ENCODE results near the gene ALPP.
"Not testable (repeated sequence)": the region's sequence is repeated elsewhere in the genome, so short reads cannot be mapped to it uniquely, and the experiment has no call there.

Gene ALPP

DNA sequence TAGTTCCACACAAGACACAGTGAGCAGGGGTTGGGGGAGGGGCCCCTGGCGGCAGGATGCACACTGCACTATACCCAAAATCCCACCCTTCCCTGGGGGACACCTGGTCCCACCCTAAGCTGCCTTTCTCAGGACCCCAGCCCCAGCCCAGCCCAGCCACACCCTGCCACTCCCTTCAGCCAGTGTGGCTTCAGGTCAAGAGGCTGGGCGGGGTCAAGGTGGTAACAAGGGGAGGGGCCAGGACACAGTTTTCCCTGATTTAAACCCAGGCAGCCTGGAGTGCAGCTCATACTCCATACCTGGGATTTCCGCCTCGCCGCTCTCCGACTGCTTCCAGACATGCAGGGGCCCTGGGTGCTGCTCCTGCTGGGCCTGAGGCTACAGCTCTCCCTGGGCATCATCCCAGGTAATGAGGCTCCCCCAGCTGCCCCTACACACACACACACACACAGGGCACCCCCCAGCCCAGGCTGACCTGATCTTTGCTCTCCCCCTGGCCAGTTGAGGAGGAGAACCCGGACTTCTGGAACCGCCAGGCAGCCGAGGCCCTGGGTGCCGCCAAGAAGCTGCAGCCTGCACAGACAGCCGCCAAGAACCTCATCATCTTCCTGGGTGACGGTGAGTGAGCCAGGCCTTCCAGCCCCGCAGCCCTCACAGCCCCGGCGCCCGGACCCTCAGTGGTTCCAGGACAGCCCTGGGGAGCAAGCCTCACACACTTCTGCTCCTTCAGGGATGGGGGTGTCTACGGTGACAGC lies 28.2 kb downstream of the ALPP start, which contains the start of gene ALPG:
ALPG (plus strand) TSS at position 289 of the 755 bp plus-strand sequence; CDS start at position 340, 51 bp downstream.
- H3K4me1 ChIP-seq (ENCODE audit: control insufficient read depth in 5 of 5, insufficient read depth in 5 of 5, low read length in 5 of 5), result peaks cover 0 to 10% (median 0%) of the 10 kb centered on the region in 5 donors
- peaks cover 0 to 13% (median 11%) of the 10 kb centered on the region in 5 donors for H3K27me3 ChIP-seq (ENCODE audit: control insufficient read depth in 5 of 5, insufficient read depth in 4 of 5, low read length in 5 of 5)
- no peaks in the 10 kb centered on the region for H3K36me3 ChIP-seq (ENCODE audit: control insufficient read depth in 5 of 5, insufficient read depth in 5 of 5, low read length in 5 of 5)
- no peak within 1 kb of the TSS for H3K9ac ChIP-seq (ENCODE audit: low read length in 5 of 5)
- H3K27ac ChIP-seq (ENCODE audit: low read depth, low read length), result no peak within 1 kb of the TSS
- no peak within 1 kb of the TSS for H3K4me3 ChIP-seq (ENCODE audit: low read depth in 1 of 5, low read length in 5 of 5)
- H3K9me3 ChIP-seq (ENCODE audit: control insufficient read depth in 5 of 5, low read length in 5 of 5), result no peaks in the 10 kb centered on the region

- not testable (repeated sequence) for H3K36me3 ChIP-seq (ENCODE audit: control insufficient read depth in 5 of 5, insufficient read depth in 5 of 5, low read length in 5 of 5); H3K9ac ChIP-seq (ENCODE audit: low read length in 5 of 5); H3K4me3 ChIP-seq (ENCODE audit: low read depth in 1 of 5, low read length in 5 of 5); H3K27ac ChIP-seq (ENCODE audit: low read depth, low read length); H3K9me3 ChIP-seq (ENCODE audit: control insufficient read depth in 5 of 5, low read length in 5 of 5)
- H3K27me3 ChIP-seq (ENCODE audit: control insufficient read depth in 5 of 5, insufficient read depth in 4 of 5, low read length in 5 of 5), result peaks cover 0 to 13% (median 11%) of the 10 kb centered on the region in 5 donors
- H3K4me1 ChIP-seq (ENCODE audit: control insufficient read depth in 5 of 5, insufficient read depth in 5 of 5, low read length in 5 of 5), result peaks cover 0 to 10% (median 0%) of the 10 kb centered on the region in 5 donors
Measured at GRCh38 chr2:232407428-232408150, 29.0 kb downstream of the ALPP start.

- Histone ChIP-seq H3K4me1 (ENCODE audit: control insufficient read depth in 5 of 5, insufficient read depth in 5 of 5, low read length in 5 of 5) (peaks cover 0 to 17% (median 0%) of the 10 kb centered on the region in 5 donors), H3K27me3 (ENCODE audit: control insufficient read depth in 5 of 5, insufficient read depth in 4 of 5, low read length in 5 of 5) (peaks cover 3 to 16% (median 11%) of the 10 kb centered on the region in 5 donors)
- not testable (repeated sequence) for H3K9me3 ChIP-seq (ENCODE audit: control insufficient read depth in 5 of 5, low read length in 5 of 5); H3K36me3 ChIP-seq (ENCODE audit: control insufficient read depth in 5 of 5, insufficient read depth in 5 of 5, low read length in 5 of 5); H3K9ac ChIP-seq (ENCODE audit: low read length in 5 of 5); H3K27ac ChIP-seq (ENCODE audit: low read depth, low read length); H3K4me3 ChIP-seq (ENCODE audit: low read depth in 1 of 5, low read length in 5 of 5)
Measured at GRCh38 chr2:232408269-232408668, 29.7 kb downstream of the ALPP start.

DNA sequence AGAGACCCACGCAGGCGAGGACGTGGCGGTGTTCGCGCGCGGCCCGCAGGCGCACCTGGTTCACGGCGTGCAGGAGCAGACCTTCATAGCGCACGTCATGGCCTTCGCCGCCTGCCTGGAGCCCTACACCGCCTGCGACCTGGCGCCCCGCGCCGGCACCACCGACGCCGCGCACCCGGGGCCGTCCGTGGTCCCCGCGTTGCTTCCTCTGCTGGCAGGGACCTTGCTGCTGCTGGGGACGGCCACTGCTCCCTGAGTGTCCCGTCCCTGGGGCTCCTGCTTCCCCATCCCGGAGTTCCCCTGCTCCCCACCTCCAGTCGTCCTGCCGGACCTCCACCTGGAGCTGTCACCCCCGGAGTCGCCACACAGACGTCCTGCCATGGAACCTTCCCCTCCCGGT lies 31.1 kb downstream of the ALPP start:
- H3K4me3 ChIP-seq (ENCODE audit: low read depth in 1 of 5, low read length in 5 of 5); H3K9me3 ChIP-seq (ENCODE audit: control insufficient read depth in 5 of 5, low read length in 5 of 5); H3K9ac ChIP-seq (ENCODE audit: low read length in 5 of 5); H3K27ac ChIP-seq (ENCODE audit: low read depth, low read length); H3K36me3 ChIP-seq (ENCODE audit: control insufficient read depth in 5 of 5, insufficient read depth in 5 of 5, low read length in 5 of 5): not testable (repeated sequence)
- H3K4me1 ChIP-seq (ENCODE audit: control insufficient read depth in 5 of 5, insufficient read depth in 5 of 5, low read length in 5 of 5), result peaks cover 0 to 19% (median 0%) of the 10 kb centered on the region in 5 donors
- peaks cover 3 to 16% (median 11%) of the 10 kb centered on the region in 5 donors for H3K27me3 ChIP-seq (ENCODE audit: control insufficient read depth in 5 of 5, insufficient read depth in 4 of 5, low read length in 5 of 5)

DNA sequence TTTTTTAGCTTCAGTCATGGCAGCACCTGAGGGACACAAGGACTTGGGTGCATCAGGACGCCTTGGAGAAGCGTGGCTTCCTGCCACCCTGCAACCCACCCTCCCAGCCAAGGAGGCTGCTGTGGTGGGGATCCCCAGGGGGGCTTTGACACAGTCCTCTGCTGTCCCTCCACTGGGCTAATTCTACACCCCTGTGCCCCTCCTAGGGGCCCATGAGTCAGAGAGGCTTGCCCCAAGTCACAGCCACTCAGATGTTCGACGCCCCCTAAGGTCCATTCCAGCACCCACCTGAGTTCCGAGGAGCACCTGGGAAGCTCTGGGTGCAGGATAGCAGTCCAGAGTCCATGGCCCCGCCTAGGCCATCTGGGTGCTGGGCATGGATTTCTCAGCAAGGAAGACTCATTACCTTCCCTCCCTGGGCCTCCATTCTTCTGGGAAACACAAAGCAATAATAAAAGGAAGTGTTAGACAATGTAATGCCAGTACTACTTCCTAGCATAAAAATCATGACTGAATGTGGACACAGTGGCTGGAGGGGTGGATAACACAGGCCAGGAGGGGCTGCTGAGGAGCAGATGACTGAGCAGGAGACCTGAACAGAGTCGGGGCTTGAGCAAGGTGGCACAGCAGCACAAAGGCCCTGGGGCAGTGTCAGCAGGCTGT lies 31.8 kb downstream of the ALPP start:
- Histone ChIP-seq H3K27me3 (ENCODE audit: control insufficient read depth in 5 of 5, insufficient read depth in 4 of 5, low read length in 5 of 5) (peaks cover 3 to 19% (median 16%) of the 10 kb centered on the region in 5 donors), H3K4me3 (ENCODE audit: low read depth in 1 of 5, low read length in 5 of 5) (no peak overlapping the region), H3K9me3 (ENCODE audit: control insufficient read depth in 5 of 5, low read length in 5 of 5) (no peaks in the 10 kb centered on the region), H3K9ac (ENCODE audit: low read length in 5 of 5) (no peak overlapping the region), H3K36me3 (ENCODE audit: control insufficient read depth in 5 of 5, insufficient read depth in 5 of 5, low read length in 5 of 5) (no peaks in the 10 kb centered on the region), H3K4me1 (ENCODE audit: control insufficient read depth in 5 of 5, insufficient read depth in 5 of 5, low read length in 5 of 5) (peaks cover 0 to 19% (median 0%) of the 10 kb centered on the region in 5 donors), H3K27ac (ENCODE audit: low read depth, low read length) (no peak overlapping the region)

- no peak overlapping the region for H3K27ac ChIP-seq (ENCODE audit: low read depth, low read length)
- H3K9ac ChIP-seq (ENCODE audit: low read length in 5 of 5), result no peak overlapping the region
- no peaks in the 10 kb centered on the region for H3K9me3 ChIP-seq (ENCODE audit: control insufficient read depth in 5 of 5, low read length in 5 of 5)
- H3K4me3 ChIP-seq (ENCODE audit: low read depth in 1 of 5, low read length in 5 of 5), result no peak overlapping the region
- peaks cover 14 to 29% (median 26%) of the 10 kb centered on the region in 5 donors for H3K27me3 ChIP-seq (ENCODE audit: control insufficient read depth in 5 of 5, insufficient read depth in 4 of 5, low read length in 5 of 5)
- no peaks in the 10 kb centered on the region for H3K36me3 ChIP-seq (ENCODE audit: control insufficient read depth in 5 of 5, insufficient read depth in 5 of 5, low read length in 5 of 5)
- peaks cover 0 to 19% (median 0%) of the 10 kb centered on the region in 5 donors for H3K4me1 ChIP-seq (ENCODE audit: control insufficient read depth in 5 of 5, insufficient read depth in 5 of 5, low read length in 5 of 5)
Measured at GRCh38 chr2:232411901-232412629, 33.5 kb downstream of the ALPP start.

DNA sequence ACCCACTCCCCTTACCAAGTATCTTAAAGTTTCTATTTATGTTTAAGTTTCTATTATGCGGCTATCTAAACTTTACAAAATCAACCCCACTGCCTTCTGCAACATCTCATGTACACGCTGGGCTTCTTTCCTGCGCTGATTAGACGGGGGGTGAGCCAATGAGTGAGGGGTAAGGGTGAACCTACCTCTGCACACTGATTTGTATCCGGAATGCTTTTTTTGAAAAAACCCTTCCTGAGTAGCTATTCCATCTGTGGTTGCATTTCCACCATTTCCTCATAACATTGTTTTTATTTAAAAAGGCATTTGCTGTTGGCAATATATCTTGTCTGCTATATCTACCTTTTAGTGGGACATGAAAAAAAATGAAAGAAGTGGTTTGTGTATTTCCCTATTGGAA lies 34.4 kb downstream of the ALPP start:
- Histone ChIP-seq H3K4me3 (ENCODE audit: low read depth in 1 of 5, low read length in 5 of 5) (peak overlapping the region in 1 of 5 donors; percentile 28), H3K36me3 (ENCODE audit: control insufficient read depth in 5 of 5, insufficient read depth in 5 of 5, low read length in 5 of 5) (no peaks in the 10 kb centered on the region), H3K27ac (ENCODE audit: low read depth, low read length) (no peak overlapping the region), H3K9me3 (ENCODE audit: control insufficient read depth in 5 of 5, low read length in 5 of 5) (no peaks in the 10 kb centered on the region), H3K4me1 (ENCODE audit: control insufficient read depth in 5 of 5, insufficient read depth in 5 of 5, low read length in 5 of 5) (peaks cover 0 to 19% (median 0%) of the 10 kb centered on the region in 5 donors), H3K27me3 (ENCODE audit: control insufficient read depth in 5 of 5, insufficient read depth in 4 of 5, low read length in 5 of 5) (peaks cover 15 to 35% (median 30%) of the 10 kb centered on the region in 5 donors), H3K9ac (ENCODE audit: low read length in 5 of 5) (peak overlapping the region in 1 of 5 donors; percentile 20)

DNA sequence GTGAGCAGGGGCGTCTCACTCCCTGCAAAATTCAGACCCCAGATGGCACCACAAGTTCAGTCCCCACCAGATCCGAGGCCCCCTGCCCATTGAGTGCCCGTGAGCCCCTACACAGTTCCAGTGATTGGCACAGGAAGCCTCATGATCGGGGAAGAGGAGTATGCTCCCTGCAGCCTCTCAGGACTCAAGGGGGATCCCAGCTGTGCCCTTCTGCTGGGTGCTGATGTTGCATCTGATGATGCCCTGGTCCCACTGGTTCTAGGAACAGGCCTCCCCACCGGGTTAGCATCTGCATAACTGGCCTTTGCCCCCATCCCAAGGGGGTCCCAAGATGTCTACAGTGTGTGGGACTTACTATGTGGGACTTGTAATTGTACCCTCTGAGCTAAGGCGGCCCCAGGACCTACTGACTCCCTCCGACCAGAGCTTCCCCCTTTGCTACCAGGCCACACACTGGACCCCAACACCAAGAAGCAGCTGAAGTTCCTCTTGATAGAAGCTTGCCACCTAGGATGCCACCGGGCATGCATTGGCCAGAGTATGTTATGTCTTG lies 36.7 kb downstream of the ALPP start:
- Histone ChIP-seq H3K9me3 (ENCODE audit: control insufficient read depth in 5 of 5, low read length in 5 of 5) (no peaks in the 10 kb centered on the region), H3K4me1 (ENCODE audit: control insufficient read depth in 5 of 5, insufficient read depth in 5 of 5, low read length in 5 of 5) (peaks cover 0 to 35% (median 16%) of the 10 kb centered on the region in 5 donors), H3K36me3 (ENCODE audit: control insufficient read depth in 5 of 5, insufficient read depth in 5 of 5, low read length in 5 of 5) (no peaks in the 10 kb centered on the region), H3K27me3 (ENCODE audit: control insufficient read depth in 5 of 5, insufficient read depth in 4 of 5, low read length in 5 of 5) (peaks cover 31 to 51% (median 48%) of the 10 kb centered on the region in 5 donors), H3K4me3 (ENCODE audit: low read depth in 1 of 5, low read length in 5 of 5) (no peak overlapping the region), H3K27ac (ENCODE audit: low read depth, low read length) (no peak overlapping the region), H3K9ac (ENCODE audit: low read length in 5 of 5) (no peak overlapping the region)

DNA sequence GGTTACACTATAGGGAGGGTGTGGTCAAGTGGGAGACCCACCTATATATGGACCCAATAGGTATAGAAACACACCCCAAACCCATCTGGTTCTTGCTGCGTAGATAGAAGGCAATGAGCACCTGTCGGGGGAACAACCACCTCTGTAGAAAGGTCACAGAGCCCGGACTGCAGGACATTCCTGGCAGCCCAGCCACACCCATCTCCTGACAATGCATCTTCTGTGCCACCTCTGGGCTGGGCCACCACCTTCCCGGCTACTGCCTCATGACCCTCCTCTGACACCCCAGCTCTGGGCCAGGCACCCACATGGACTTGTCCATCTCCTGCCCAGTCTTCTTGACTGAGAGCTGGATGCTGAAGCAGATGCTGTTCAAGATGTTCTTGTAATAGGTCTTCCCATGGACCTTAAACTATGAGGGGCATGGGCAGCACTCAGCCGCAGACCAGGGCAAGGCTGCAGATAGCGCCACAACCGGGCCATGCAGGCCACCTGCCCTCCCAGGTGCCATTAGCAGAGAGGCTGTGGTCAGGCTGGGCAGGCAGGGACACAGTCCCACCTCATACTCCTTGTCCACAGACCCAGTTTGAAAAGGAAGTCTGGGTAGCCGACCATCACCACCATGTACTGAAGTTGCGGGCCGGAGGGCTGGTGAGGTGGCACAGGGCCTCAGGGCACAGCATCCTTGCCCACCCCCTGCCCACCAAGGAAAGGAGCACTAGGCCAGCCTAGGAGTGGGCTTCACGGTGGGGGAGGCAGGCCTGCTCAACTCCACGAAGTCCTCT lies 37.4 kb downstream of the ALPP start:
- H3K9me3 ChIP-seq (ENCODE audit: control insufficient read depth in 5 of 5, low read length in 5 of 5), result no peaks in the 10 kb centered on the region
- peaks cover 0 to 35% (median 21%) of the 10 kb centered on the region in 5 donors for H3K4me1 ChIP-seq (ENCODE audit: control insufficient read depth in 5 of 5, insufficient read depth in 5 of 5, low read length in 5 of 5)
- no peaks in the 10 kb centered on the region for H3K36me3 ChIP-seq (ENCODE audit: control insufficient read depth in 5 of 5, insufficient read depth in 5 of 5, low read length in 5 of 5)
- no peak overlapping the region for H3K4me3 ChIP-seq (ENCODE audit: low read depth in 1 of 5, low read length in 5 of 5)
- peaks cover 31 to 56% (median 49%) of the 10 kb centered on the region in 5 donors for H3K27me3 ChIP-seq (ENCODE audit: control insufficient read depth in 5 of 5, insufficient read depth in 4 of 5, low read length in 5 of 5)
- no peak overlapping the region for H3K27ac ChIP-seq (ENCODE audit: low read depth, low read length)
- H3K9ac ChIP-seq (ENCODE audit: low read length in 5 of 5), result no peak overlapping the region
